Esophagus squamous epithelium (tissue), 5 donors: Measurements from ENCODE around the gene TFF2. TPM values are rescaled to one million over a fixed set of nuclear protein-coding genes. Genes with fewer than 3 reads are reported as not detected.

Experiments used
- DNase-seq: peaks from one replicate; lab custom pipeline; 2025; lab: John Stamatoyannopoulos, UW
- H3K27ac ChIP-seq, 4 donors: fragments of 200-600 bp; sonication (generic); one replicate each; pipeline ENCODE4 v1.5.1; 2016 to 2019; ENCODE audit warnings: mild to moderate bottlenecking in 1 of 4
- H3K27me3 ChIP-seq, 4 donors: fragments of 200-600 bp; sonication (generic); 1 replicate in 3 of 4; 2 replicates in 1 of 4; pipeline versions ENCODE4 v1.5.1 to v1.6.0; 2017 to 2021; ENCODE audit warnings: antibody characterized with exemption in 1 of 4
- H3K36me3 ChIP-seq, 3 donors: fragments of 200-600 bp; sonication (generic); one replicate each; pipeline ENCODE4 v1.5.1; 2016 to 2019
- H3K4me1 ChIP-seq, 3 donors: fragments of 200-600 bp; sonication (generic); one replicate each; pipeline ENCODE4 v1.5.1; 2017 to 2019
- H3K4me3 ChIP-seq, 4 donors: fragments of 200-600 bp; sonication (generic); 1 replicate in 3 of 4; 2 replicates in 1 of 4; pipeline ENCODE4 v1.5.1; 2016 to 2019; ENCODE audit warnings: mild to moderate bottlenecking in 2 of 4, moderate library complexity in 1 of 4
- H3K9me3 ChIP-seq, 3 donors: fragments of 200-600 bp; sonication (generic); one replicate each; pipeline ENCODE4 v1.5.1; 2016 to 2019
- CTCF ChIP-seq, 6 experiments: fragments of 450-650 bp in 4 of 6; fragments of 200-600 bp in 2 of 6; sonication (generic) in 2 of 6; IDR thresholded peaks; one replicate each; pipeline ENCODE4 v1.5.1; 2016 to 2019; ENCODE audit warnings: antibody characterized with exemption in 6 of 6, mild to moderate bottlenecking in 4 of 6, moderate library complexity in 4 of 6
- POLR2A ChIP-seq, 4 donors: fragments of 450-650 bp; IDR thresholded peaks; one replicate each; pipeline ENCODE4 v1.6.1; 2017; ENCODE audit warnings: antibody characterized with exemption in 4 of 4, mild to moderate bottlenecking in 4 of 4, moderate library complexity in 3 of 4
- WGBS, 2 donors: methylation state at CpG; one replicate each; pipeline ENCODE4 v1.1.5; 2018; 5-methylcytosine and 5-hydroxymethylcytosine counted together
- intact Hi-C: fragments of 100-400 bp; cut with DNase I; formaldehyde crosslinking; loops from one replicate; pipeline ENCODE4 v1.15.0; 2022
- total RNA-seq, 4 donors: library from RNA; depleted of rRNA; stranded (reverse); fragments of >200 nt; gene quantifications; one replicate each; pipeline ENCODE4 v1.1.0, GENCODE V29; 2016
- donor health status: DM: yes; HTN: yes; CAD: no.

TFF2 gene
- total RNA-seq, 4 donors from 2014 or later = 1.7 TPM; not detected in 3

DNA sequence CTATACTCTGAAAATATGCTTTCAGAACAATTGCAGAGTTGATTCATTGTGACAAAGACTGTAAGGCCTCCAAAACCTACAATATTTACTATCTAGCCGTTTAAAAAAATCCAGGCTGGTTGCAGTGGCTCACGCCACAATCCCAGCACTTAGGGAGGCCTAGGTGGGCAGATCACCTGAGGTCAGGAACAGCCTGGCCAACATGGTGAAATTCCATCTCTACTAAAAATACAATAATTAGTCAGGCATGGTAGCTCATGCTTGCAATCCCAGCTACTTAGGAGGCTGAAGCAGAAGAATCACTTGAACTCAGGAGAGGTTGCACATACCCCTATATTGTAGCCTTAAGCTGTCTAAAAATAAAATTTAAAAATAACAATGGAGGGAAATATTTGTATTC is 5.3 kb upstream of the TFF2 start:
- Histone ChIP-seq H3K9me3 (peaks cover 0 to 36% (median 13%) of the 10 kb centered on the region in 3 donors), H3K4me3 (no peak overlapping the region), H3K27ac (no peak overlapping the region), H3K27me3 (peaks cover 0 to 31% (median 0%) of the 10 kb centered on the region in 4 donors), H3K4me1 (no peaks in the 10 kb centered on the region), H3K36me3 (no peaks in the 10 kb centered on the region)
- WGBS, 2 donors = 78% methylated on average over 2 of the region's 2 CpGs
- intact Hi-C loops = no loop called here
- no peak for DNase-seq
- TF ChIP-seq CTCF (IDR thresholded peaks at IDR 0.05) (no peak), POLR2A (IDR thresholded peaks at IDR 0.05) (no peak)

GRCh38 chr21:42353623-42354022 is 2.8 kb upstream of the TFF2 start:
- intact Hi-C loops = no loop called here

GRCh38 chr21:42352441-42353095 is 1.8 kb upstream of the TFF2 start:
- Histone ChIP-seq H3K27me3 (peaks cover 0 to 27% (median 0%) of the 10 kb centered on the region in 4 donors), H3K4me1 (no peaks in the 10 kb centered on the region), H3K4me3 (no peak overlapping the region), H3K9me3 (peaks cover 0 to 27% (median 8%) of the 10 kb centered on the region in 3 donors), H3K36me3 (no peaks in the 10 kb centered on the region), H3K27ac (no peak overlapping the region)
- no peak for DNase-seq
- intact Hi-C loops = no loop called here
- TF ChIP-seq POLR2A (IDR thresholded peaks at IDR 0.05) (no peak), CTCF (IDR thresholded peaks at IDR 0.05) (no peak)
- WGBS, 2 donors = 82 to 93% methylated on average over 10 to 12 of the region's 14 CpGs

More at GRCh38 chr21:42353623-42354022, 2.8 kb upstream of the TFF2 start:
- no peak for DNase-seq
- no peak for TF ChIP-seq CTCF (IDR thresholded peaks at IDR 0.05)
- no peak for TF ChIP-seq POLR2A (IDR thresholded peaks at IDR 0.05)
- WGBS, 2 donors = 71 to 90% methylated on average over 5 of the region's 5 CpGs
- peaks cover 0 to 30% (median 8%) of the 10 kb centered on the region in 3 donors for H3K9me3 ChIP-seq
- H3K4me3 ChIP-seq = no peak overlapping the region
- no peaks in the 10 kb centered on the region for H3K36me3 ChIP-seq
- no peaks in the 10 kb centered on the region for H3K4me1 ChIP-seq
- no peak overlapping the region for H3K27ac ChIP-seq
- peaks cover 0 to 26% (median 0%) of the 10 kb centered on the region in 4 donors for H3K27me3 ChIP-seq

- intact Hi-C loops = no loop called here
- H3K9me3 ChIP-seq = peaks cover 0 to 20% (median 8%) of the 10 kb centered on the region in 3 donors
- 67 to 74% methylated on average over 10 to 11 of the region's 11 CpGs for WGBS, 2 donors
- H3K4me1 ChIP-seq = no peaks in the 10 kb centered on the region
- H3K4me3 ChIP-seq = no peak overlapping the region
- peaks cover 0 to 32% (median 0%) of the 10 kb centered on the region in 4 donors for H3K27me3 ChIP-seq
- TF ChIP-seq POLR2A (IDR thresholded peaks at IDR 0.05) (no peak), CTCF (IDR thresholded peaks at IDR 0.05) (no peak)
- no peak for DNase-seq
- H3K27ac ChIP-seq = no peak overlapping the region
- H3K36me3 ChIP-seq = no peaks in the 10 kb centered on the region
Observed at GRCh38 chr21:42351626-42352440, 1.0 kb upstream of the TFF2 start.
